ENCODE measurements around the gene C7. TPM values are rescaled to one million over a fixed set of nuclear protein-coding genes. Genes with fewer than 3 reads are reported as not detected.
A peak's percentile ranks its signal among the peaks of the same experiment; 100 is the strongest.
"Not testable (repeated sequence)": the region's sequence is repeated elsewhere in the genome, so short reads cannot be mapped to it uniquely, and the experiment has no call there.

Gene C7
- total and polyA plus RNA-seq, 2 of the 8 experiments (the other 6 are each of a cell fraction or from before 2014, with no cell fraction given): 0.08 TPM; not detected in 1

DNA sequence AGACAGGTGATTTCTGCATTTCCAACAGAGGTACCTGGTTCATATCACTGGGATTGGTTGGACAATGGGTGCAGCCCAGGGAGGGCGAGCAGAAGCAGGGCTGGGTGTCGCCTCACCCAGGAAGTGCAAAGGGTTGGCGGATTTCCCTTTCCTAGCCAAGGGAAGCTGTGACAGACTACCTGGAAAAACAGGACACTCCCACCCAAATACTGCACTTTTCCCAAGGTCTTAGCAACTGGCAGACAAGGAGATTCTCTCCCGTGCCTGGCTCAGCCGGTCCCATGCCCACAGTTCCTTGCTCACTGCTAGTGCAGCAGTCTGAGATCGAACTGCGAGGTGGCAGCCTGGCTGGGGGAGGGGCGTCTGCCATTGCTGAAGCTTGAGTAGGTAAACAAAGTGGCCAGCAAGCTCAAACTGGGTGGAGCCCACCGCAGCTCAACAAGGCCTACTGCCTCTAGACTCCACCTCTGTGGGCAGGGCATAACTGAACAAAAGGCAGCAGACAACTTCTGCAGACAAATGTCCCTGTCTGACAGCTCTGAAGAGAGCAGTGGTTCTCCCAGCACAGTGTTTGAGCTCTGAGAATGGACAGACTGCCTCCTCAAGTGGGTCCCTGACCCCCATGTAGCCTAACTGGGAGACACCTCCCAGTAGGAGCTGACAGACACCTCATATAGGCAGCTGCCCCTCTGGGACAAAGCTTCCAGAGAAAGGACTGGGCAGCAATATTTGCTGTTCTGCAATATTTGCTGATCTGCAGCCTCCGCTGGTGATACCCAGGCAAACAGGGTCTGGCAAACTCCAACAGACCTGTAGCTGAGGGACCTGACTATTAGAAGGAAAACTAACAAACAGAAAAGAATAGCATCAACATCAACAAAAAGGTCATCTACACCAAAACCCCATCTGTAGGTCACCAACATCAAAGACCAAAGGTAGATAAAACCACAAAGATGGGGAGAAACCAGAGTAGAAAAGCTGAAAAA lies 13.6 kb upstream of the C7 start:
- Histone ChIP-seq H2BK12ac (ENCODE audit: low read depth, low read length) (peak overlapping the region; percentile 18; the same call in 1 of the 2 replicates), H3K4me3 (ENCODE audit: extremely low read depth in 1 of 4, insufficient read depth in 2 of 4, low read depth in 3 of 4, low read length in 4 of 4) (0 out of 8 replicates have a peak overlapping the region, but pooled peaks of 1 of the 4 experiments have one; percentile 28), H3K9ac (replicated peaks in 1 of 4; ENCODE audit: extremely low read depth in 1 of 4, low read depth in 3 of 4, low read length in 3 of 4) (0 out of 7 replicates have a peak overlapping the region, but pooled peaks of 2 of the 4 experiments have one; percentile 11 to 15), H3K4me2 (ENCODE audit: insufficient read depth in 1 of 2, low read depth in 2 of 2, low read length in 2 of 2) (peak overlapping the region; percentile 33 to 51), H3K4me1 (replicated peaks in 1 of 4; ENCODE audit: control insufficient read depth in 3 of 4, insufficient read depth in 4 of 4, low read length in 3 of 4) (peaks cover 0 to 10% (median 0%) of the 10 kb centered on the region in 4 experiments; a peak in 4 of 7 replicates), H2AFZ (ENCODE audit: low read length) (peak overlapping the region; percentile 99), H2BK5ac (ENCODE audit: low read depth, low read length) (0 out of 2 replicates have a peak overlapping the region, but pooled peaks have one; percentile 66)
- not testable (repeated sequence) for H4K5ac ChIP-seq (ENCODE audit: insufficient read length, low read depth, low read length); H4K8ac ChIP-seq (ENCODE audit: extremely low read depth, insufficient read depth, low read length); H3K4ac ChIP-seq (replicated peaks; ENCODE audit: insufficient read length, low read depth, low read length); H3K9me3 ChIP-seq (ENCODE audit: insufficient read depth in 2 of 2, low read depth in 1 of 2, low read length in 1 of 2); H2BK20ac ChIP-seq (ENCODE audit: low read length); H2BK120ac ChIP-seq (replicated peaks; ENCODE audit: low read depth, low read length); H4K20me1 ChIP-seq (replicated peaks in 1 of 2; ENCODE audit: control insufficient read depth in 1 of 2, insufficient read depth in 2 of 2, low read length in 2 of 2); H4K91ac ChIP-seq (replicated peaks; ENCODE audit: insufficient read length, low read length); H3K23me2 ChIP-seq (ENCODE audit: low read depth, low read length); H3K23ac ChIP-seq (ENCODE audit: insufficient read length); H3K27ac ChIP-seq (ENCODE audit: low read depth, low read length); H3K56ac ChIP-seq (replicated peaks; ENCODE audit: insufficient read length, low read depth, low read length); H3K14ac ChIP-seq (ENCODE audit: insufficient read length); H3K79me2 ChIP-seq (ENCODE audit: control insufficient read depth in 1 of 2, insufficient read depth in 2 of 2, low read length in 2 of 2); H2BK15ac ChIP-seq (ENCODE audit: low read length); H3K36me3 ChIP-seq (ENCODE audit: control insufficient read depth in 2 of 4, insufficient read depth in 4 of 4, low read length in 3 of 4); FAIRE-seq; H3K79me1 ChIP-seq (ENCODE audit: low read depth, low read length); H2AK5ac ChIP-seq (ENCODE audit: low read depth, low read length); H3K27me3 ChIP-seq (replicated peaks in 1 of 4; ENCODE audit: control insufficient read depth in 3 of 4, extremely low read depth in 1 of 4, insufficient read depth in 3 of 4, low read length in 3 of 4); H3K18ac ChIP-seq (ENCODE audit: extremely low read depth, low read length)
- 65% methylated on average over 10 of the region's 10 CpGs; no CpG with 5 or more reads in 1 of the 2 experiments for WGBS, 2 experiments (ENCODE audit: extremely low coverage in 1 of 2, insufficient coverage in 1 of 2, insufficient read length in 1 of 2, insufficient replicate concordance in 2 of 2, low coverage in 1 of 2, low lambda C conversion rate in 2 of 2, missing lambda C conversion rate in 1 of 2)
- POLR2A ChIA-PET (ENCODE audit: partially characterized antibody): interaction anchor here (1.1 to 1.2 kb wide), 2 partner anchors 8 to 60 kb away, joined by 4 to 5 read pairs; partner anchors contain the start of gene RPL37
- TF ChIP-seq ASH2L (IDR thresholded peaks at IDR 0.05; ENCODE audit: low read length) (peak; percentile 69), RBBP5 (IDR thresholded peaks at IDR 0.05; ENCODE audit: borderline replicate concordance, low read depth, low read length) (peak; percentile 77; the same call in 1 of the 2 replicates), TAF1 (IDR thresholded peaks at IDR 0.05; ENCODE audit: low read depth, low read length) (0 out of 2 replicates have a peak, but pooled peaks have one; percentile 34)
- peak in 1 of 2 experiments; percentile 62 for DNase-seq (ENCODE audit: low read depth in 1 of 2, low spot score in 2 of 2)
- CTCF ChIA-PET (ENCODE audit: partially characterized antibody): interaction anchor here (0.5 to 3.5 kb wide), 4 partner anchors 9 to 942 kb away, joined by 4 to 28 read pairs (median 4); no protein-coding TSS in a partner anchor
